Left forelimb (tissue), 1 donor: Measurements from ENCODE around the gene ITPR1.

Experiments used
- DNase-seq: peaks from one replicate; pipeline ENCODE4 v3.0.0-alpha.2; 2018; ENCODE audit warnings: low spot score

ITPR1 gene

GRCh38 chr3:4855676-4856075 lies 362.5 kb downstream of the ITPR1 start:
- no peak for DNase-seq

GRCh38 chr3:4856136-4856535 lies 363.0 kb downstream of the ITPR1 start:
- DNase-seq = no peak

GRCh38 chr3:4856564-4856963 lies 363.4 kb downstream of the ITPR1 start:
- no peak for DNase-seq

GRCh38 chr3:4856986-4857385 lies 363.8 kb downstream of the ITPR1 start:
- DNase-seq = no peak

- DNase-seq = no peak
Measured at GRCh38 chr3:4859788-4860187, 366.6 kb downstream of the ITPR1 start.

GRCh38 chr3:4862973-4863372 lies 369.8 kb downstream of the ITPR1 start:
- no peak for DNase-seq

- DNase-seq = no peak
Measured at GRCh38 chr3:4864503-4864902, 371.4 kb downstream of the ITPR1 start.

- no peak for DNase-seq
Measured at GRCh38 chr3:4865714-4866113, 372.6 kb downstream of the ITPR1 start.

GRCh38 chr3:4866866-4867265 lies 373.7 kb downstream of the ITPR1 start:
- no peak for DNase-seq

GRCh38 chr3:4877173-4877787 lies 384.1 kb downstream of the ITPR1 start:
- DNase-seq = no peak

- no peak for DNase-seq
Measured at GRCh38 chr3:4880850-4881249, 387.7 kb downstream of the ITPR1 start.

GRCh38 chr3:4882548-4882947 lies 389.4 kb downstream of the ITPR1 start:
- DNase-seq = no peak

- no peak for DNase-seq
Measured at GRCh38 chr3:4883011-4883410, 389.9 kb downstream of the ITPR1 start.

GRCh38 chr3:4884888-4885287 lies 391.7 kb downstream of the ITPR1 start:
- DNase-seq = no peak

- DNase-seq = no peak
Measured at GRCh38 chr3:4885316-4885715, 392.2 kb downstream of the ITPR1 start.

- DNase-seq = no peak
Measured at GRCh38 chr3:4886448-4886847, 393.3 kb downstream of the ITPR1 start.

GRCh38 chr3:4887177-4887576 lies 394.0 kb downstream of the ITPR1 start:
- no peak for DNase-seq

- DNase-seq = no peak
Measured at GRCh38 chr3:4888913-4889846, 396.0 kb downstream of the ITPR1 start.

- DNase-seq = no peak
Measured at GRCh38 chr3:4889896-4890295, 396.7 kb downstream of the ITPR1 start.

GRCh38 chr3:4894891-4895530 lies 401.9 kb downstream of the ITPR1 start:
- no peak for DNase-seq

GRCh38 chr3:4895838-4896237 lies 402.7 kb downstream of the ITPR1 start:
- DNase-seq = no peak
